Astrocyte (in vitro differentiated cells and primary cell): ENCODE measurements around the gene OR2F1. TPM values are rescaled to one million over a fixed set of nuclear protein-coding genes. Genes with fewer than 3 reads are reported as not detected.

Source experiments
- DNase-seq: peaks from one replicate; pipeline ENCODE4 v3.0.0-alpha.2; 2010; ENCODE audit warnings: low read depth
- FAIRE-seq: peaks from 2 replicates; lab custom pipeline; 2011; peaks lifted over from hg19 to GRCh38; lab: Jason Lieb, UNC
- H2AFZ ChIP-seq: 2 replicates; pipeline ENCODE4 v1.6.0; 2012; ENCODE audit warnings: low read depth, low read length, inconsistent platforms
- H3K27ac ChIP-seq: 2 replicates; pipeline ENCODE4 v1.5.1; 2011; ENCODE audit warnings: low read depth, low read length, inconsistent platforms
- H3K27me3 ChIP-seq: 2 replicates; pipeline ENCODE4 v1.6.0; 2011; ENCODE audit warnings: low read length, inconsistent platforms; ENCODE audit not compliant: insufficient read depth
- H3K36me3 ChIP-seq: 2 replicates; pipeline ENCODE4 v1.5.1; 2011; ENCODE audit warnings: low read length, inconsistent platforms; ENCODE audit not compliant: insufficient read depth
- H3K4me1 ChIP-seq: 2 replicates; pipeline ENCODE4 v1.5.1; 2011; ENCODE audit warnings: low read length, inconsistent platforms; ENCODE audit not compliant: insufficient read depth
- H3K4me2 ChIP-seq: 2 replicates; pipeline ENCODE4 v1.6.0; 2012; ENCODE audit warnings: low read length, inconsistent platforms
- H3K4me3 ChIP-seq: 2 replicates; pipeline ENCODE4 v1.5.1; 2011; ENCODE audit warnings: low read depth, mild to moderate bottlenecking, low read length, inconsistent platforms; ENCODE audit not compliant: insufficient read depth
- H3K79me2 ChIP-seq: 2 replicates; pipeline ENCODE4 v1.6.0; 2012; ENCODE audit warnings: mild to moderate bottlenecking, low read length, inconsistent platforms; ENCODE audit not compliant: insufficient read depth
- H3K9ac ChIP-seq: 2 replicates; pipeline ENCODE4 v1.6.0; 2012; ENCODE audit warnings: mild to moderate bottlenecking, low read length, inconsistent platforms
- H3K9me3 ChIP-seq: 2 replicates; pipeline ENCODE4 v1.5.1; 2012; ENCODE audit warnings: low read depth, mild to moderate bottlenecking, low read length, inconsistent platforms; ENCODE audit not compliant: insufficient read depth
- H4K20me1 ChIP-seq: 2 replicates; pipeline ENCODE4 v1.6.0; 2012; ENCODE audit warnings: low read length, inconsistent platforms; ENCODE audit not compliant: insufficient read depth
- H3K27ac Mint-ChIP-seq: one replicate; pipeline ENCODE4 v1.8.0; 2021; ENCODE audit warnings: mild to moderate bottlenecking, mixed read lengths; ENCODE audit not compliant: unreplicated experiment
- H3K27me3 Mint-ChIP-seq: one replicate; pipeline ENCODE4 v1.8.0; 2021; ENCODE audit warnings: low read depth, mixed read lengths; ENCODE audit not compliant: unreplicated experiment
- H3K36me3 Mint-ChIP-seq: one replicate; pipeline ENCODE4 v1.8.0; 2021; ENCODE audit warnings: low read depth, mixed read lengths; ENCODE audit not compliant: unreplicated experiment
- H3K4me1 Mint-ChIP-seq: one replicate; pipeline ENCODE4 v1.8.0; 2021; ENCODE audit warnings: low read depth, mixed read lengths; ENCODE audit not compliant: unreplicated experiment
- H3K4me3 Mint-ChIP-seq: one replicate; pipeline ENCODE4 v1.8.0; 2021; ENCODE audit warnings: mild to moderate bottlenecking, moderate library complexity, mixed read lengths; ENCODE audit not compliant: unreplicated experiment
- H3K9me3 Mint-ChIP-seq: one replicate; pipeline ENCODE4 v1.8.0; 2021; ENCODE audit warnings: mild to moderate bottlenecking, mixed read lengths; ENCODE audit not compliant: unreplicated experiment
- EZH2 ChIP-seq: IDR thresholded peaks from 2 replicates; pipeline ENCODE4 v1.6.1; 2012; ENCODE audit warnings: mild to moderate bottlenecking, low read length, inconsistent platforms; ENCODE audit not compliant: insufficient read depth
- total RNA-seq: library from RNA; stranded (reverse); gene quantifications from 2 replicates; pipeline ENCODE4 v1.2.1, GENCODE V29; 2021
- TF ChIP-seq, protein P1 (sequence below): IDR thresholded peaks from 2 replicates; pipeline ENCODE4 v1.5.1; 2011; ENCODE audit warnings: low read depth, mild to moderate bottlenecking, inconsistent platforms, low read length, moderate library complexity; ENCODE audit not compliant: insufficient read depth

OR2F1 gene
- total RNA-seq, 1 donor from 2014 or later = not detected

DNA sequence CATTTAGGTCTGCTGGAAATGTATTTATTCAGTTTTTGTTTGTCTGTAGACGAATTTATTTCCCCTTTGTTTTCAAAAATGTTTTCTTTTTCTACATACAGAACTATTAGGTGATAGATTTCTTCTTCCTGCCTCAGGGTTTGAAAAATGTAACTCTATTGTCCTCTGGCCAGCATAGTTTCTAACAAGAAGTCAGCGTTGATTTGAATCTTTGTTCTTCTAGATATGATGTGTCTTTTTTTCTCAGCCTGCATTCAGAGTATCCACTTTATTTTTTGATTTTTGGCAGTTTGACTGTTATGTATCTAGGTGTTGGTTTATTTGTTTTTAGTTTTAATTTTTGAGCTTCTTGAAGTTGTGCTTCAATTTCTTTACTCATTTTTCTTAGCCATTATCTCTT is 7.5 kb upstream of the OR2F1 start:
- Histone ChIP-seq H3K79me2 (no peaks in the 10 kb centered on the region), H4K20me1 (no peaks in the 10 kb centered on the region), H3K4me3 (no peak overlapping the region), H3K27ac (no peak overlapping the region), H3K9me3 (no peaks in the 10 kb centered on the region), H2AFZ (no peak overlapping the region), H3K9ac (no peak overlapping the region), H3K27me3 (no peaks in the 10 kb centered on the region), H3K4me2 (no peak overlapping the region), H3K36me3 (no peaks in the 10 kb centered on the region), H3K4me1 (no peaks in the 10 kb centered on the region)
- DNase-seq = no peak
- no peaks in the 10 kb centered on the region for H3K9me3 Mint-ChIP-seq
- TF ChIP-seq, protein P1, sequence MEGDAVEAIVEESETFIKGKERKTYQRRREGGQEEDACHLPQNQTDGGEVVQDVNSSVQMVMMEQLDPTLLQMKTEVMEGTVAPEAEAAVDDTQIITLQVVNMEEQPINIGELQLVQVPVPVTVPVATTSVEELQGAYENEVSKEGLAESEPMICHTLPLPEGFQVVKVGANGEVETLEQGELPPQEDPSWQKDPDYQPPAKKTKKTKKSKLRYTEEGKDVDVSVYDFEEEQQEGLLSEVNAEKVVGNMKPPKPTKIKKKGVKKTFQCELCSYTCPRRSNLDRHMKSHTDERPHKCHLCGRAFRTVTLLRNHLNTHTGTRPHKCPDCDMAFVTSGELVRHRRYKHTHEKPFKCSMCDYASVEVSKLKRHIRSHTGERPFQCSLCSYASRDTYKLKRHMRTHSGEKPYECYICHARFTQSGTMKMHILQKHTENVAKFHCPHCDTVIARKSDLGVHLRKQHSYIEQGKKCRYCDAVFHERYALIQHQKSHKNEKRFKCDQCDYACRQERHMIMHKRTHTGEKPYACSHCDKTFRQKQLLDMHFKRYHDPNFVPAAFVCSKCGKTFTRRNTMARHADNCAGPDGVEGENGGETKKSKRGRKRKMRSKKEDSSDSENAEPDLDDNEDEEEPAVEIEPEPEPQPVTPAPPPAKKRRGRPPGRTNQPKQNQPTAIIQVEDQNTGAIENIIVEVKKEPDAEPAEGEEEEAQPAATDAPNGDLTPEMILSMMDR = no peak
- TF ChIP-seq EZH2 = no peak
- no peak overlapping the region for H3K27ac Mint-ChIP-seq
- H3K4me1 Mint-ChIP-seq = no peaks in the 10 kb centered on the region
- H3K27me3 Mint-ChIP-seq = no peaks in the 10 kb centered on the region
- no peaks in the 10 kb centered on the region for H3K36me3 Mint-ChIP-seq
- no peak for FAIRE-seq
- H3K4me3 Mint-ChIP-seq = no peak overlapping the region

DNA sequence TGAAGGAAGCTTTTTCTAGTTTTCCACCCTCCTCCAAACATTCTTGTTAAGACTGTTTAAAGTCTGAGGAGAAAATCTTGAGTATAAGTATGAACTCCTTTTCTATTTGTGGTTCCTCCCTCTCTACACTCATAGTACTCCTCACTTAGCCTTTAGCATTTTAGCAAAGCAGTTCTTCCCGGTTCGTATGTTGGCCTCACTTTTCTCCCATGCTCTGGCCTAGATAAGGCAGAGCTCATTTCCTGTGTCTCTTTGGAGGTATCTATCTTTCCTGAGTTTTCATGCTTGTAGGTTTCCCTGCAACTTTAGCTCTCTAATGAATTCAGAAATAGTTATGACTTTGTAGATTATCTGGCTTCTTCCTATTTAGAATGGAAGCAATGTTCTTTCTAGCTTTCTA is 5.9 kb upstream of the OR2F1 start:
- Histone ChIP-seq H3K36me3 (no peaks in the 10 kb centered on the region), H3K4me3 (no peak overlapping the region), H4K20me1 (no peaks in the 10 kb centered on the region), H3K27me3 (no peaks in the 10 kb centered on the region), H3K4me1 (no peaks in the 10 kb centered on the region), H3K79me2 (no peaks in the 10 kb centered on the region), H3K9me3 (no peaks in the 10 kb centered on the region), H3K9ac (no peak overlapping the region), H2AFZ (no peak overlapping the region), H3K4me2 (no peak overlapping the region), H3K27ac (no peak overlapping the region)
- TF ChIP-seq, protein P1 = no peak
- TF ChIP-seq EZH2 = no peak
- Mint-ChIP-seq H3K9me3 (no peaks in the 10 kb centered on the region), H3K4me1 (no peaks in the 10 kb centered on the region), H3K27me3 (no peaks in the 10 kb centered on the region), H3K36me3 (no peaks in the 10 kb centered on the region), H3K27ac (no peak overlapping the region), H3K4me3 (no peak overlapping the region)
- DNase-seq (no peak), FAIRE-seq (no peak)

DNA sequence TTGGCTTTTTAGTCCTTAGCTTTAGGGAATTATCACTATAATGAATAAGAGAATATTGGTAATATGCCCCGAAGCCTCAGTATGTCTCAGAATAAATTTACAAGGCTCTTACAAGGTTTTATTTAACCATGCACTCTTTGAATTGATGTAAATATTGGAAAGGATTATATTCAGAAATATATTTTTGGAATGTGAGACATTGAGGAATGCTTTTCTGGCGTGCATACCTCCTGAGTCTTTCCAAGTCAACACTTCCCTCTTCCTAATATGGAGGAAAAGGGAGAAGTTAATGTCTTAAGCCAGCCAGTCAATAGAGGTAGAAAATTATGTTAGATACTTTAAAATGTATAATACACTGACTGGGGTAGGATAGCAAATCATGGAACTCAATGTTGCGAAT is 1.2 kb upstream of the OR2F1 start:
- H3K27me3 ChIP-seq = peaks cover 2% of the 10 kb centered on the region
- no peak overlapping the region for H3K4me3 ChIP-seq
- no peaks in the 10 kb centered on the region for H3K9me3 ChIP-seq
- H3K36me3 ChIP-seq = no peaks in the 10 kb centered on the region
- H2AFZ ChIP-seq = no peak overlapping the region
- Mint-ChIP-seq H3K27me3 (no peaks in the 10 kb centered on the region), H3K9me3 (no peaks in the 10 kb centered on the region), H3K4me1 (no peaks in the 10 kb centered on the region), H3K4me3 (no peak overlapping the region), H3K27ac (no peak overlapping the region), H3K36me3 (no peaks in the 10 kb centered on the region)
- DNase-seq (no peak), FAIRE-seq (no peak)
- no peak overlapping the region for H3K9ac ChIP-seq
- H4K20me1 ChIP-seq = no peaks in the 10 kb centered on the region
- no peaks in the 10 kb centered on the region for H3K79me2 ChIP-seq
- no peak overlapping the region for H3K4me2 ChIP-seq
- TF ChIP-seq EZH2 = no peak
- TF ChIP-seq, protein P1 = no peak
- H3K27ac ChIP-seq = no peak overlapping the region
- H3K4me1 ChIP-seq = no peaks in the 10 kb centered on the region
